B cell (primary cell): ENCODE results near the gene DGKE. TPM values are rescaled to one million over a fixed set of nuclear protein-coding genes. Genes with fewer than 3 reads are reported as not detected.
A peak's percentile ranks its signal among the peaks of the same experiment; 100 is the strongest.

Source experiments
- ATAC-seq: fragments of 200-7000 bp; cut with Tn5 transposase; one replicate; pipeline ENCODE4 v1.10.0; 2021; ENCODE audit warnings: low read depth, mild to moderate bottlenecking, moderate number of reproducible peaks, moderate library complexity
- CTCF ChIA-PET: fragments of 350-600 bp; sonication (Branson Sonifier 250); formaldehyde crosslinking; loops from one replicate; lab custom pipeline; 2021; ENCODE audit warnings: antibody characterized with exemption, inconsistent platforms; lab: Charles Lee
- POLR2A ChIA-PET: fragments of 350-600 bp; sonication (Branson Sonifier 250); formaldehyde crosslinking; loops from one replicate; lab custom pipeline; 2021; ENCODE audit warnings: antibody characterized with exemption; lab: Charles Lee
- DNase-seq: peaks from one replicate; pipeline ENCODE4 v3.0.0; 2013
- H2AFZ ChIP-seq: 2 replicates; pipeline ENCODE4 v1.6.1; 2012; ENCODE audit warnings: mild to moderate bottlenecking, low read depth, low read length; ENCODE audit not compliant: insufficient read depth, poor library complexity, severe bottlenecking
- H3K27ac ChIP-seq, 2 donors: 1 replicate in 1 of 2; 2 replicates in 1 of 2; pipeline ENCODE4 v1.5.1; 2012 to 2013; ENCODE audit warnings: low read length in 2 of 2, mild to moderate bottlenecking in 2 of 2, moderate library complexity in 1 of 2
- H3K27me3 ChIP-seq, 4 experiments: fragments of 200-600 bp in 1 of 4; sonication (generic) in 1 of 4; replicated peaks in 1 of 4; 1 replicate in 2 of 4; 2 replicates in 2 of 4; pipeline versions ENCODE4 v1.6.1 to v1.7.0; 2013 to 2016; ENCODE audit warnings: low read length in 3 of 4, mild to moderate bottlenecking in 2 of 4, mixed read lengths in 1 of 4, moderate library complexity in 1 of 4; ENCODE audit not compliant: insufficient read depth in 4 of 4, control insufficient read depth in 3 of 4; ENCODE audit errors: control extremely low read depth in 1 of 4
- H3K36me3 ChIP-seq, 2 experiments: replicated peaks in 1 of 2; 1 replicate in 1 of 2; 2 replicates in 1 of 2; pipeline versions ENCODE4 v1.6.1 to v1.7.1; 2013; ENCODE audit warnings: low read length in 1 of 2; ENCODE audit not compliant: insufficient read depth in 2 of 2, control insufficient read depth in 1 of 2; ENCODE audit errors: control extremely low read depth in 1 of 2, extremely low read depth in 1 of 2
- H3K4me1 ChIP-seq, 2 donors: fragments of 200-600 bp in 1 of 2; sonication (generic) in 1 of 2; 1 replicate in 1 of 2; 2 replicates in 1 of 2; pipeline versions ENCODE4 v1.5.1 to v1.6.1; 2013 to 2017; ENCODE audit warnings: low read length in 2 of 2; ENCODE audit not compliant: control insufficient read depth in 2 of 2, insufficient read depth in 2 of 2
- H3K4me2 ChIP-seq: replicated peaks from 2 replicates; pipeline ENCODE3; 2012; ENCODE audit warnings: mild to moderate bottlenecking, low read depth, low read length; ENCODE audit not compliant: poor library complexity, severe bottlenecking
- H3K4me3 ChIP-seq, 5 experiments: fragments of 200-600 bp in 1 of 5; sonication (generic) in 1 of 5; 1 replicate in 3 of 5; 2 replicates in 2 of 5; pipeline versions ENCODE4 v1.5.1 to v1.7.0; 2011 to 2016; ENCODE audit warnings: low read length in 4 of 5, mild to moderate bottlenecking in 4 of 5, low read depth in 2 of 5, control low read depth in 1 of 5, moderate library complexity in 1 of 5; ENCODE audit not compliant: insufficient read depth in 1 of 5; ENCODE audit errors: control extremely low read depth in 1 of 5, extremely low read depth in 1 of 5
- H3K79me2 ChIP-seq: fragments of 200-600 bp; sonication (generic); one replicate; pipeline ENCODE4 v1.6.0; 2016; ENCODE audit warnings: low read length; ENCODE audit not compliant: control insufficient read depth, insufficient read depth
- H3K9ac ChIP-seq: fragments of 200-600 bp; sonication (generic); 2 replicates; pipeline ENCODE4 v1.6.1; 2017; ENCODE audit warnings: mild to moderate bottlenecking, low read length, moderate library complexity
- H3K9me3 ChIP-seq, 3 donors: one replicate each; pipeline versions ENCODE4 v1.6.1 to v1.7.1; 2013; ENCODE audit warnings: low read length in 2 of 3; ENCODE audit not compliant: control insufficient read depth in 2 of 3, insufficient read depth in 1 of 3; ENCODE audit errors: control extremely low read depth in 1 of 3
- H4K20me1 ChIP-seq: 2 replicates; pipeline ENCODE4 v1.6.0; 2012; ENCODE audit warnings: mild to moderate bottlenecking, low read length; ENCODE audit not compliant: insufficient read depth, control insufficient read depth, poor library complexity, severe bottlenecking
- H3K27ac Mint-ChIP-seq: one replicate; pipeline ENCODE4 v1.8.0; 2021; ENCODE audit warnings: mixed read lengths
- H3K27me3 Mint-ChIP-seq: one replicate; pipeline ENCODE4 v1.8.0; 2021; ENCODE audit warnings: mixed read lengths
- H3K4me1 Mint-ChIP-seq: one replicate; pipeline ENCODE4 v1.8.0; 2021; ENCODE audit warnings: mixed read lengths
- H3K4me3 Mint-ChIP-seq: one replicate; pipeline ENCODE4 v1.8.0; 2021; ENCODE audit warnings: mixed read lengths
- H3K9me3 Mint-ChIP-seq: one replicate; pipeline ENCODE4 v1.8.0; 2022; ENCODE audit warnings: mixed read lengths; ENCODE audit not compliant: insufficient read depth
- EZH2 ChIP-seq: IDR thresholded peaks from 2 replicates; pipeline ENCODE4 v1.6.1; 2012; ENCODE audit warnings: borderline replicate concordance, low read depth, mild to moderate bottlenecking, moderate library complexity, low read length; ENCODE audit not compliant: insufficient read depth, poor library complexity, severe bottlenecking
- WGBS: methylation state at CpG from one replicate; pipeline ENCODE4 v1.1.5; 2013; ENCODE audit warnings: missing lambda C conversion rate; ENCODE audit not compliant: insufficient coverage; 5-methylcytosine and 5-hydroxymethylcytosine counted together
- intact Hi-C: fragments of 100-400 bp; cut with micrococcal nuclease; formaldehyde crosslinking; loops from one replicate; pipeline ENCODE4 v1.10.0; 2022
- polyA plus RNA-seq: library from polyadenylated mRNA; depleted of rRNA; stranded (reverse); fragments of >200 nt; gene quantifications from 2 replicates; pipeline ENCODE4 v1.2.3, GENCODE V29; 2012
- total RNA-seq, 2 donors: library from RNA; stranded (reverse); fragments of 120-200 nt in 1 of 2; gene quantifications; 1 replicate in 1 of 2; 2 replicates in 1 of 2; pipeline versions ENCODE4 v1.2.3 to v1.2.4, GENCODE V29; 2013 to 2022
- TF ChIP-seq, protein P1 (sequence below): fragments of 200-600 bp; IDR thresholded peaks from one replicate; pipeline ENCODE4 v1.8.0; 2022; ENCODE audit warnings: antibody characterized with exemption, mild to moderate bottlenecking

DGKE gene
- total and polyA plus RNA-seq, 2 donors (not counting 1 experiment from before 2014, with no cell fraction given): 8.9 to 28.1 TPM

GRCh38 chr17:56891751-56892150 lies 57.8 kb downstream of the DGKE start:
- Histone ChIP-seq H3K27me3 (no peaks in the 10 kb centered on the region), H3K9ac (no peak overlapping the region), H3K4me3 (no peak overlapping the region), H4K20me1 (peaks cover 19% of the 10 kb centered on the region), H3K4me2 (no peak overlapping the region), H3K27ac (no peak overlapping the region), H3K36me3 (peaks cover 9 to 99% of the 10 kb centered on the region in 2 experiments), H3K9me3 (peaks cover 0 to 15% (median 14%) of the 10 kb centered on the region in 3 donors), H3K4me1 (peaks cover 4 to 6% of the 10 kb centered on the region in 2 donors), H2AFZ (no peak overlapping the region), H3K79me2 (peaks cover 21% of the 10 kb centered on the region)
- H3K27ac Mint-ChIP-seq: no peak overlapping the region
- no peak overlapping the region for H3K4me3 Mint-ChIP-seq
- no peaks in the 10 kb centered on the region for H3K27me3 Mint-ChIP-seq
- TF ChIP-seq, protein P1, sequence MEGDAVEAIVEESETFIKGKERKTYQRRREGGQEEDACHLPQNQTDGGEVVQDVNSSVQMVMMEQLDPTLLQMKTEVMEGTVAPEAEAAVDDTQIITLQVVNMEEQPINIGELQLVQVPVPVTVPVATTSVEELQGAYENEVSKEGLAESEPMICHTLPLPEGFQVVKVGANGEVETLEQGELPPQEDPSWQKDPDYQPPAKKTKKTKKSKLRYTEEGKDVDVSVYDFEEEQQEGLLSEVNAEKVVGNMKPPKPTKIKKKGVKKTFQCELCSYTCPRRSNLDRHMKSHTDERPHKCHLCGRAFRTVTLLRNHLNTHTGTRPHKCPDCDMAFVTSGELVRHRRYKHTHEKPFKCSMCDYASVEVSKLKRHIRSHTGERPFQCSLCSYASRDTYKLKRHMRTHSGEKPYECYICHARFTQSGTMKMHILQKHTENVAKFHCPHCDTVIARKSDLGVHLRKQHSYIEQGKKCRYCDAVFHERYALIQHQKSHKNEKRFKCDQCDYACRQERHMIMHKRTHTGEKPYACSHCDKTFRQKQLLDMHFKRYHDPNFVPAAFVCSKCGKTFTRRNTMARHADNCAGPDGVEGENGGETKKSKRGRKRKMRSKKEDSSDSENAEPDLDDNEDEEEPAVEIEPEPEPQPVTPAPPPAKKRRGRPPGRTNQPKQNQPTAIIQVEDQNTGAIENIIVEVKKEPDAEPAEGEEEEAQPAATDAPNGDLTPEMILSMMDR: peak; percentile 64
- no peak for TF ChIP-seq EZH2
- DNase-seq: peak; percentile 57
- intact Hi-C loops: loop anchor here (1.0 kb wide), 1 partner anchor 49 kb away; no protein-coding TSS in a partner anchor
- POLR2A ChIA-PET: no interaction called here
- H3K4me1 Mint-ChIP-seq: peaks cover 6% of the 10 kb centered on the region
- H3K9me3 Mint-ChIP-seq: peaks cover 5% of the 10 kb centered on the region
- peak; percentile 49 for ATAC-seq
- WGBS: 90% methylated on average over 14 of the region's 16 CpGs
- CTCF ChIA-PET: interaction anchor here (0.8 to 7.5 kb wide), 5 partner anchors 14 to 50 kb away, joined by 3 to 34 read pairs (median 4); partner anchors contain the start of gene TRIM25

DNA sequence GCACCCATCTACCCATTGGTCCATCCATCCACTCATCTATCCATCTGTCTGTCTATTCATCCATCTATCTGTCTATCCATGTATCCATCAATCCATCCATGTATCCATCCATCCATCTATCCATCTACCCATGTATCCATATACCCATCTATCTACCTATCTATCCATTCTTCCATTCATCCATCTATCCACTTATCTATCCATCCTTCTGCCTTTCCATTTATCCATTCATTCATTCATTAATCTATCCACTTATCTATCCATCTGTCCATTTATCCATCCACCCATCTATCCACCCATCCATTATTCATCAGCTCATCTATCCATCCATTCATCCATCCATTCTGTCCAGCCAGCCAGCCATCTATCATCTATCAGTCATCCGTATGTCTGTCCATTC lies 58.4 kb downstream of the DGKE start:
- 100% methylated on average over 1 of the region's 1 CpG for WGBS
- H3K36me3 ChIP-seq: peaks cover 9 to 96% of the 10 kb centered on the region in 2 experiments
- H3K4me1 Mint-ChIP-seq: peaks cover 12% of the 10 kb centered on the region
- H3K79me2 ChIP-seq: peaks cover 27% of the 10 kb centered on the region
- peaks cover 2% of the 10 kb centered on the region for H3K9me3 Mint-ChIP-seq
- TF ChIP-seq EZH2: no peak
- TF ChIP-seq, protein P1: no peak
- no peak overlapping the region for H3K27ac Mint-ChIP-seq
- H3K27ac ChIP-seq: no peak overlapping the region
- no peak for DNase-seq
- no peaks in the 10 kb centered on the region for H3K27me3 ChIP-seq
- intact Hi-C loops: no loop called here
- H3K27me3 Mint-ChIP-seq: no peaks in the 10 kb centered on the region
- H3K9me3 ChIP-seq: peaks cover 0 to 15% (median 12%) of the 10 kb centered on the region in 3 donors
- ChIA-PET POLR2A (no interaction called here), CTCF (interaction anchor here (0.8 to 7.5 kb wide), 4 partner anchors 22 to 49 kb away, joined by 3 to 34 read pairs (median 13); partner anchors contain the start of gene TRIM25)
- H3K4me2 ChIP-seq: no peak overlapping the region
- H3K4me3 ChIP-seq: no peak overlapping the region
- H2AFZ ChIP-seq: no peak overlapping the region
- no peak for ATAC-seq
- H3K4me1 ChIP-seq: peaks cover 10 to 12% of the 10 kb centered on the region in 2 donors
- peaks cover 25% of the 10 kb centered on the region for H4K20me1 ChIP-seq
- no peak overlapping the region for H3K9ac ChIP-seq
- no peak overlapping the region for H3K4me3 Mint-ChIP-seq
